Osteoblast (primary cell): ENCODE data around the gene GADD45G. TPM values are rescaled to one million over a fixed set of nuclear protein-coding genes. Genes with fewer than 3 reads are reported as not detected.

Experiments
- DNase-seq: peaks from one replicate; pipeline ENCODE4 v3.0.0; 2011; ENCODE audit warnings: low spot score, mixed read lengths; ENCODE audit not compliant: insufficient read length; ENCODE audit errors: missing footprints
- H2AFZ ChIP-seq: 2 replicates; pipeline ENCODE4 v1.6.0; 2011; ENCODE audit warnings: mild to moderate bottlenecking, low read length
- H3K27ac ChIP-seq: 2 replicates; pipeline ENCODE4 v1.5.1; 2011; ENCODE audit warnings: mild to moderate bottlenecking, low read depth, low read length, moderate library complexity
- H3K27me3 ChIP-seq: 2 replicates; pipeline ENCODE4 v1.6.0; 2012; ENCODE audit warnings: mild to moderate bottlenecking, control low read depth, inconsistent platforms, low read length, moderate library complexity; ENCODE audit not compliant: insufficient read depth
- H3K36me3 ChIP-seq: 2 replicates; pipeline ENCODE4 v1.5.1; 2011; ENCODE audit warnings: mild to moderate bottlenecking, low read length, control low read depth, moderate library complexity; ENCODE audit not compliant: insufficient read depth
- H3K4me1 ChIP-seq: 2 replicates; pipeline ENCODE4 v1.5.1; 2011; ENCODE audit warnings: mild to moderate bottlenecking, low read length, control low read depth, moderate library complexity; ENCODE audit not compliant: insufficient read depth
- H3K4me2 ChIP-seq: 2 replicates; pipeline ENCODE4 v1.6.0; 2011; ENCODE audit warnings: mild to moderate bottlenecking, low read length; ENCODE audit not compliant: insufficient read depth
- H3K4me3 ChIP-seq: fragments of 200-600 bp; sonication (generic); 3 replicates; pipeline ENCODE4 v1.5.1; 2012; ENCODE audit warnings: mild to moderate bottlenecking, low read length, inconsistent platforms; ENCODE audit not compliant: insufficient read depth
- H3K79me2 ChIP-seq: 2 replicates; pipeline ENCODE4 v1.6.0; 2012; ENCODE audit warnings: mild to moderate bottlenecking, low read length, control low read depth, inconsistent platforms; ENCODE audit not compliant: insufficient read depth
- H3K9me3 ChIP-seq: 2 replicates; pipeline ENCODE4 v1.5.1; 2011; ENCODE audit warnings: low read depth, low read length, control low read depth
- H4K20me1 ChIP-seq: 2 replicates; pipeline ENCODE4 v1.6.0; 2012; ENCODE audit warnings: mild to moderate bottlenecking, low read length, control low read depth; ENCODE audit not compliant: insufficient read depth
- total RNA-seq: library from RNA; depleted of rRNA; stranded (reverse); fragments of >200 nt; gene quantifications from 2 replicates; pipeline ENCODE4 v1.2.3, GENCODE V29; 2012
- TF ChIP-seq, protein P1 (sequence below): IDR thresholded peaks from 2 replicates; pipeline ENCODE4 v1.5.1; 2011; ENCODE audit warnings: mild to moderate bottlenecking, low read depth, low read length, moderate library complexity; ENCODE audit errors: extremely low read depth

GADD45G gene
- total RNA-seq, 1 donor: under 0.01 TPM

DNA sequence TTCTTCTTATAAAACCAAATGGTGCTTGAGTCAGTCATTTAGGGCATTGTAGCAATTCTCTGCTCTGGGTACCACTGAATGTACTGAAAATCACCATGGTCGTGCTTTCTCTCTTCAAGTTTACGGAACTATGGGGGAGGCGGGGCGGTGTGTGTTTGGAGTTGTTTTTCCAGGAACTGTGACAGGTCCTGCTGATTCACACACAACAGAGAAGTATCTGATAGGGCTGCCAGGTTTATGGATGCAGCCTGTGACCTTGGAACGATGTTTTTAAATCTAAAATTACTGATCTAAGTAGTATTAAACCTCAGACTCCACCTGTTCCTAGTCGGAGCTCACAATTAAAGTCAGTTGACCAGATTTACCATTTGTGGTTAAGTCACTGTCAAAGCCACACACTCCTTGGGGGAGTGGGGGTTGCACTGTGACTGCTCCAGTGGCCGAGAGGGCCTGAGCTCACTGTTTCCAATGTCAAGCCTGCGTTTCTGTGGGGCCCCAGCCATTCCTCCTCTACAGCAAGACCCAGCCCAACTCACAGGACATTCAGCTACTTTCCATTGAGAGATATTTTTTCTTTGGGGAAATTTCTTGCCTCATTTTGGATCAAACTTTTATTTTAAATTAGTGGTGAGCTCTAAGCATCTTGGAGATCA, 44.4 kb downstream of the GADD45G start:
- H3K4me2 ChIP-seq: no peak overlapping the region
- H4K20me1 ChIP-seq: no peaks in the 10 kb centered on the region
- H2AFZ ChIP-seq: no peak overlapping the region
- TF ChIP-seq, protein P1, sequence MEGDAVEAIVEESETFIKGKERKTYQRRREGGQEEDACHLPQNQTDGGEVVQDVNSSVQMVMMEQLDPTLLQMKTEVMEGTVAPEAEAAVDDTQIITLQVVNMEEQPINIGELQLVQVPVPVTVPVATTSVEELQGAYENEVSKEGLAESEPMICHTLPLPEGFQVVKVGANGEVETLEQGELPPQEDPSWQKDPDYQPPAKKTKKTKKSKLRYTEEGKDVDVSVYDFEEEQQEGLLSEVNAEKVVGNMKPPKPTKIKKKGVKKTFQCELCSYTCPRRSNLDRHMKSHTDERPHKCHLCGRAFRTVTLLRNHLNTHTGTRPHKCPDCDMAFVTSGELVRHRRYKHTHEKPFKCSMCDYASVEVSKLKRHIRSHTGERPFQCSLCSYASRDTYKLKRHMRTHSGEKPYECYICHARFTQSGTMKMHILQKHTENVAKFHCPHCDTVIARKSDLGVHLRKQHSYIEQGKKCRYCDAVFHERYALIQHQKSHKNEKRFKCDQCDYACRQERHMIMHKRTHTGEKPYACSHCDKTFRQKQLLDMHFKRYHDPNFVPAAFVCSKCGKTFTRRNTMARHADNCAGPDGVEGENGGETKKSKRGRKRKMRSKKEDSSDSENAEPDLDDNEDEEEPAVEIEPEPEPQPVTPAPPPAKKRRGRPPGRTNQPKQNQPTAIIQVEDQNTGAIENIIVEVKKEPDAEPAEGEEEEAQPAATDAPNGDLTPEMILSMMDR: no peak
- H3K79me2 ChIP-seq: no peaks in the 10 kb centered on the region
- H3K36me3 ChIP-seq: no peaks in the 10 kb centered on the region
- H3K4me3 ChIP-seq: no peak overlapping the region
- H3K27me3 ChIP-seq: no peaks in the 10 kb centered on the region
- no peak for DNase-seq
- no peaks in the 10 kb centered on the region for H3K4me1 ChIP-seq
- no peak overlapping the region for H3K27ac ChIP-seq
- no peaks in the 10 kb centered on the region for H3K9me3 ChIP-seq

DNA sequence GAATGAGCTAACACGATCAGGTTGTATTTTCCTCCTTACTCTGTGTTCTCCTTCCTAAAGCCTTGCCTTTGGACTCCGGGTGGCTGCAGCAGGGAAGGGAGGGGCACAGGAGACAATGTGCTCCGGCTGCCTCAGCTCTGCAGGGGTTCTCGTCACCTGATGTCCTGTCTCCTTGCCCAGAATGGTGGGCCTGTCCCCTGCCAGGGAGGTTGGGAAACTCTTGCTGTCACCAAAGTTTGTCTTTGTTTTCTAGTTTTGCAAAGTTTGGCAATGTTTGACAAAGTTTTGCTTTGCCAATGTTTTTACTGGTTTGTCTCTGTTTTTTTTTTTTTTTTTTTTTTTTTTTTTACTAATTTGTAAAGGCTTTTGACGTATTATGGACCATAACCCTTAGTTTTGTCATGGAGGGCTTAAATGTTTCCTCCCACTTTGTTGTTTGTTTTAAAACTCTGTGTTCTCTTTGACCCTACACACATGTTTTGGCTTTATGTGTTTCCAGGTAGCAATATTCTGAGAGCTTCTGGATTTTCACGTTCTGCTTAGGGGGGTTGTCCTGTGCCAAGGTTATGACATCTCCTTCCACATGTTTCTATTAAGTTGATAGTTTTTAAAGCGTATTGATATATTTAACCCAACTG, 49.3 kb downstream of the GADD45G start:
- Histone ChIP-seq H3K79me2 (no peaks in the 10 kb centered on the region), H3K4me1 (no peaks in the 10 kb centered on the region), H3K4me3 (no peak overlapping the region), H3K27me3 (no peaks in the 10 kb centered on the region), H3K36me3 (no peaks in the 10 kb centered on the region), H2AFZ (no peak overlapping the region), H4K20me1 (no peaks in the 10 kb centered on the region), H3K27ac (no peak overlapping the region), H3K9me3 (no peaks in the 10 kb centered on the region), H3K4me2 (no peak overlapping the region)
- no peak for DNase-seq
- TF ChIP-seq, protein P1: no peak

DNA sequence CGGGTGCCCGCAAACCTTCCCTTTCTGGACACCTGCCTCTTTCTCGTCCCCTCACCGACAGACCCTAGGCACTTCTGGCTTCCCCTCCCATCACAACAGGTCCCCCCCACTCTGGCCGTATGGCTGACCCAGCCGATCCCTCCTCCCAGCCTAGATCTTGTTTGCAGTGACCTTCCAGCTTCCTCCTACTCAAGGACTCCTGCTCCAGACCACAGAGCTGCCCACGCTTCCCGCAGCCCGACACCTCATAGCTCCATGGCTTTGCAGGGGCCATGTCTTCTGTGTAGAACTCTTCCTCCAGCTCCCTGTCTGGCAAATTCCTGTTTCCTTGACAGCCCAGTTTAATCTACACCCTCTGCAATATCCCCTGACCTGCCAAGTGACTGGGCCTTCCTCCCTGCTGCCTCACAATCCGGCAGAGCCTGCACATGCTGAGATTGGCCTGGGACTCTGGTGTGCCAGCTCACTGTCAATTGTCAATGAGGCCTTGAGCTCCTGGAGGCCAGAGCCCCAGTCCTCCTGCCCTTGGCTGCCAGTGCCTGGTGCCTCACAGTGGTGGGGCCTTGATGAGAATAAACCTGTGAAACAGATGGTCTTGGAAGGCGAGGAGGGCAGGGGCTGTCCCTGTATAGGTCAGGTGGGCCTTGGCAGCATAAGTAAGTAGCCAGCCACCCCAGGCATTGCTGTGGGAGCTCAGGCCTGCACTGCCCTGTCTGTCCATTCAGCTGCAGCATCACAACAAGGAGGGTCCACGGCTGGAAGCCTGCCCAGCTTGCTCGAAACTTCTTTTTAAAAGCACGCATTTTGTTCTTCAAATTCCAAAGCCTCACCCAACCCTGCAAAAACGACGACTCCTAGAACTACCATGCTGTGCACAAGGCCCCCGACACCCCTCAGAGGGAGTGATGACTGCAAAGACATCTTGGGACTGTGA, 50.5 kb downstream of the GADD45G start:
- no peak overlapping the region for H3K27ac ChIP-seq
- no peaks in the 10 kb centered on the region for H3K9me3 ChIP-seq
- TF ChIP-seq, protein P1: no peak
- no peak overlapping the region for H2AFZ ChIP-seq
- H3K4me1 ChIP-seq: no peaks in the 10 kb centered on the region
- H3K36me3 ChIP-seq: no peaks in the 10 kb centered on the region
- no peaks in the 10 kb centered on the region for H3K79me2 ChIP-seq
- H3K4me3 ChIP-seq: no peak overlapping the region
- H3K27me3 ChIP-seq: no peaks in the 10 kb centered on the region
- no peak overlapping the region for H3K4me2 ChIP-seq
- no peak for DNase-seq
- H4K20me1 ChIP-seq: no peaks in the 10 kb centered on the region

Other genes with a start within 250 kb of the GADD45G start
- gene SEMA4D, start 106.9 kb upstream of the GADD45G start, total RNA-seq: 0.72 and 0.88 TPM in 2 replicates